ENCODE measurements around the gene SPATA2L. TPM values are rescaled to one million over a fixed set of nuclear protein-coding genes. Genes with fewer than 3 reads are reported as not detected.

Gene SPATA2L
- total and polyA plus RNA-seq, 8 donors: 2.4 to 13.8 (median 4.7) TPM

- ATAC-seq (no peak), DNase-seq (peak in 1 of 4 donors; percentile 46)
- H3K4me3 ChIP-seq: no peak overlapping the region
- H3K4me1 ChIP-seq: peaks cover 8 to 13% of the 10 kb centered on the region in 2 donors
- no peak for TF ChIP-seq CTCF (IDR thresholded peaks at IDR 0.05)
- no peaks in the 10 kb centered on the region for H3K9me3 ChIP-seq
- H3K36me3 ChIP-seq: peaks cover 0 to 49% of the 10 kb centered on the region in 2 donors
- intact Hi-C loops (cut with DNase I): loop anchor here in 1 of 2 donors (10.0 kb wide), 1 partner anchor 56 kb away; no protein-coding TSS in a partner anchor
- no peaks in the 10 kb centered on the region for H3K27me3 ChIP-seq
- H3K27ac ChIP-seq: no peak overlapping the region
Observed at GRCh38 chr16:89689142-89689541, 12.4 kb downstream of the SPATA2L start.

GRCh38 chr16:89688395-89688794, 13.1 kb downstream of the SPATA2L start:
- ATAC-seq (no peak), DNase-seq (no peak)
- no peak overlapping the region for H3K4me3 ChIP-seq
- TF ChIP-seq CTCF (IDR thresholded peaks at IDR 0.05): no peak
- H3K27me3 ChIP-seq: no peaks in the 10 kb centered on the region
- peaks cover 0 to 42% of the 10 kb centered on the region in 2 donors for H3K36me3 ChIP-seq
- no peak overlapping the region for H3K27ac ChIP-seq
- intact Hi-C loops (cut with DNase I): loop anchor here in 1 of 2 donors (10.0 kb wide), 1 partner anchor 56 kb away; no protein-coding TSS in a partner anchor
- no peaks in the 10 kb centered on the region for H3K9me3 ChIP-seq
- peaks cover 8 to 13% of the 10 kb centered on the region in 2 donors for H3K4me1 ChIP-seq

- Histone ChIP-seq H3K36me3 (peaks cover 0 to 31% of the 10 kb centered on the region in 2 donors), H3K4me1 (peaks cover 8 to 13% of the 10 kb centered on the region in 2 donors), H3K27ac (peak overlapping the region; percentile 80 to 82), H3K4me3 (peak overlapping the region; percentile 71 to 97), H3K9me3 (no peaks in the 10 kb centered on the region), H3K27me3 (no peaks in the 10 kb centered on the region)
- DNase-seq: peak in 2 of 4 donors; percentile 33 to 58
- no peak for TF ChIP-seq CTCF (IDR thresholded peaks at IDR 0.05)
- peak; percentile 66 for ATAC-seq
- intact Hi-C loops (cut with DNase I): loop anchor here in 1 of 2 donors (10.0 kb wide), 1 partner anchor 57 kb away; no protein-coding TSS in a partner anchor
Observed at GRCh38 chr16:89687092-89687940, 14.2 kb downstream of the SPATA2L start.

- peaks cover 8 to 13% of the 10 kb centered on the region in 2 donors for H3K4me1 ChIP-seq
- H3K27me3 ChIP-seq: no peaks in the 10 kb centered on the region
- DNase-seq (peak; percentile 89 to 97 (median 95)), ATAC-seq (peak; percentile 92)
- TF ChIP-seq CTCF (IDR thresholded peaks at IDR 0.05): no peak
- H3K9me3 ChIP-seq: no peaks in the 10 kb centered on the region
- H3K27ac ChIP-seq: peak within 1 kb of the TSS; percentile 80 to 82
- H3K4me3 ChIP-seq: peak within 1 kb of the TSS; percentile 71 to 97
- intact Hi-C loops (cut with DNase I): loop anchor here in 1 of 2 donors (10.0 kb wide), 1 partner anchor 58 kb away; no protein-coding TSS in a partner anchor
- peaks cover 0 to 24% of the 10 kb centered on the region in 2 donors for H3K36me3 ChIP-seq
Observed at GRCh38 chr16:89686520-89687091, 14.9 kb downstream of the SPATA2L start, which contains the start of gene CDK10. CDK10 (plus strand) TSS chr16:89686689; CDS start chr16:89686711, 22 bp downstream.
